ENCODE data around the gene SQSTM1. TPM values are rescaled to one million over a fixed set of nuclear protein-coding genes. Genes with fewer than 3 reads are reported as not detected.

SQSTM1 gene
- total RNA-seq, 1 experiment from 2014 or later: 78.5 TPM

- TF ChIP-seq ZSCAN18 (CRISPR knock-in tag; IDR thresholded peaks at IDR 0.05) (no peak), ESRRA (CRISPR knock-in tag; IDR thresholded peaks at IDR 0.05; ENCODE audit: borderline replicate concordance) (0 out of 2 replicates have a peak, but pooled peaks have one; percentile 58), E2F5 (CRISPR knock-in tag; IDR thresholded peaks at IDR 0.05) (peak; percentile 77), PRRX2 (CRISPR knock-in tag; IDR thresholded peaks at IDR 0.05) (no peak; the same call in 1 of the 2 replicates), FOXK1 (CRISPR knock-in tag; IDR thresholded peaks at IDR 0.05) (peak; percentile 55; the same call in 1 of the 2 replicates), RELA (CRISPR knock-in tag; IDR thresholded peaks at IDR 0.05; ENCODE audit: borderline replicate concordance) (no peak), ZNF512 (CRISPR knock-in tag; IDR thresholded peaks at IDR 0.05; ENCODE audit: borderline replicate concordance) (no peak), ATF2 (CRISPR knock-in tag; IDR thresholded peaks at IDR 0.05; ENCODE audit: borderline replicate concordance, low read depth) (no peak), RORB (CRISPR knock-in tag; IDR thresholded peaks at IDR 0.05) (no peak), ATF6 (CRISPR knock-in tag; IDR thresholded peaks at IDR 0.05) (no peak), EMX1 (CRISPR knock-in tag; IDR thresholded peaks at IDR 0.05) (no peak), NFYB (CRISPR knock-in tag; conservative IDR thresholded peaks at IDR 0.05; ENCODE audit: low read depth) (no peak), ZNF317 (CRISPR knock-in tag; IDR thresholded peaks at IDR 0.05; ENCODE audit: borderline replicate concordance, low read depth) (no peak), ZNF263 (CRISPR knock-in tag; IDR thresholded peaks at IDR 0.05; ENCODE audit: low read depth) (0 out of 2 replicates have a peak, but pooled peaks have one; percentile 8), AFF4 (CRISPR knock-in tag; IDR thresholded peaks at IDR 0.05; ENCODE audit: borderline replicate concordance) (no peak), IRF1 (CRISPR knock-in tag; IDR thresholded peaks at IDR 0.05) (peak; percentile 64; the same call in 1 of the 2 replicates), GTF2I (CRISPR knock-in tag; conservative IDR thresholded peaks at IDR 0.05) (no peak), CDX4 (CRISPR knock-in tag; IDR thresholded peaks at IDR 0.05; ENCODE audit: borderline replicate concordance) (no peak), KAT7 (CRISPR knock-in tag; IDR thresholded peaks at IDR 0.05; ENCODE audit: borderline replicate concordance) (peak; percentile 94; the same call in 1 of the 2 replicates), STAT6 (CRISPR knock-in tag; conservative IDR thresholded peaks at IDR 0.05; ENCODE audit: low read depth) (no peak)
These were observed at the start of gene SQSTM1 (continued) for GRCh38 chr5:179820483-179821297.

Measured in WTC11 (cell line).